Fibroblast of lung (primary cell): ENCODE data around the gene VPS26C.

ENCODE experiments used
- EZH2 ChIP-seq: IDR thresholded peaks from 2 replicates; pipeline ENCODE4 v1.5.1; 2012; ENCODE audit warnings: low read length, control low read depth, mild to moderate bottlenecking; ENCODE audit errors: missing control alignments
- TF ChIP-seq, protein P1 (sequence below), 2 donors: IDR thresholded peaks in 1 of 2; conservative IDR thresholded peaks in 1 of 2; 1 replicate in 1 of 2; 2 replicates in 1 of 2; pipeline ENCODE4 v1.5.1; 2011 to 2012; ENCODE audit warnings: low read length in 2 of 2, control low read depth in 1 of 2, inconsistent platforms in 1 of 2, low read depth in 1 of 2, mild to moderate bottlenecking in 1 of 2

DNA sequence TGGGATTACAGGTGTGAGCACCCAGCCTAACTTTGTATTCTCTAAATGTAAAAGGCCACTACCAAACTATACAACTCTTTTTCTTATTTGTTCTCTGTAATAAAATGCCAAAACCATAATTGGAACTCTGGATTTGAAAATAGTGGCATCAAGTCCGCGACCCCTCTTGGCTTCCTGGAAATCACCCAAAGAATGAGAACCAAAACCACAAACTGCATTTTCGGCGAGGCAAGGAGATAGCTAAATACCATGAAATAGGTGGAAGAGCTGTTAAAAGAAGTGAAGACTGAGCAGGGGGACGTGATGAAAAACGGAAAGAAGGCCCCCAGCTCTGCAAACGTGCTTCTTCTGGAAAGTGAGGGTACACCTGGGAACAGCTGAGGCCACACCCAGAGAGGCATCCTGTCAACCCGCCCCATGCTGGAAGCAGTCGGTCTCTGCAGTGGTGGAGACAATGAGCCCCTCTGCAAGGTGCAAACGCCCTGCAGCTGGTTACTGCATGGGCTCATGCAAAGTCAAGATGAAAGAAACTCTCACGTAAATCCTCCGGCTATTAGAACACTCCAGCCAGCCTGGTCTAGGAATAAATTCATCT is 22.5 kb downstream of the VPS26C start:
- TF ChIP-seq EZH2, result no peak
- TF ChIP-seq, protein P1, sequence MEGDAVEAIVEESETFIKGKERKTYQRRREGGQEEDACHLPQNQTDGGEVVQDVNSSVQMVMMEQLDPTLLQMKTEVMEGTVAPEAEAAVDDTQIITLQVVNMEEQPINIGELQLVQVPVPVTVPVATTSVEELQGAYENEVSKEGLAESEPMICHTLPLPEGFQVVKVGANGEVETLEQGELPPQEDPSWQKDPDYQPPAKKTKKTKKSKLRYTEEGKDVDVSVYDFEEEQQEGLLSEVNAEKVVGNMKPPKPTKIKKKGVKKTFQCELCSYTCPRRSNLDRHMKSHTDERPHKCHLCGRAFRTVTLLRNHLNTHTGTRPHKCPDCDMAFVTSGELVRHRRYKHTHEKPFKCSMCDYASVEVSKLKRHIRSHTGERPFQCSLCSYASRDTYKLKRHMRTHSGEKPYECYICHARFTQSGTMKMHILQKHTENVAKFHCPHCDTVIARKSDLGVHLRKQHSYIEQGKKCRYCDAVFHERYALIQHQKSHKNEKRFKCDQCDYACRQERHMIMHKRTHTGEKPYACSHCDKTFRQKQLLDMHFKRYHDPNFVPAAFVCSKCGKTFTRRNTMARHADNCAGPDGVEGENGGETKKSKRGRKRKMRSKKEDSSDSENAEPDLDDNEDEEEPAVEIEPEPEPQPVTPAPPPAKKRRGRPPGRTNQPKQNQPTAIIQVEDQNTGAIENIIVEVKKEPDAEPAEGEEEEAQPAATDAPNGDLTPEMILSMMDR (conservative IDR thresholded peaks at IDR 0.05 in 1 of 2, IDR thresholded peaks at IDR 0.05 in 1 of 2; ENCODE audit: low read depth in 1 of 2, low read length in 2 of 2), result no peak
